GM18508 (cell line): ENCODE results near the gene CACNA1D.

Source experiments
- ATAC-seq: cut with Tn5 transposase; IDR thresholded peaks from one replicate; pipeline ENCODE4 v1.9.1; 2021; ENCODE audit warnings: moderate number of reproducible peaks; ENCODE audit not compliant: insufficient read depth, unreplicated experiment

The CACNA1D gene

GRCh38 chr3:53524566-53524965, 30.2 kb downstream of the CACNA1D start:
- ATAC-seq = no peak

- no peak for ATAC-seq
Measured at GRCh38 chr3:53525765-53526703, 31.6 kb downstream of the CACNA1D start.

GRCh38 chr3:53526704-53527055, 32.3 kb downstream of the CACNA1D start:
- ATAC-seq = no peak

GRCh38 chr3:53530205-53530604, 35.8 kb downstream of the CACNA1D start:
- no peak for ATAC-seq

- ATAC-seq = no peak
Measured at GRCh38 chr3:53531749-53532148, 37.3 kb downstream of the CACNA1D start.

- ATAC-seq = no peak
Measured at GRCh38 chr3:53533472-53533871, 39.1 kb downstream of the CACNA1D start.

- no peak for ATAC-seq
Measured at GRCh38 chr3:53534216-53534615, 39.8 kb downstream of the CACNA1D start.

GRCh38 chr3:53534676-53535400, 40.4 kb downstream of the CACNA1D start:
- no peak for ATAC-seq

- no peak for ATAC-seq
Measured at GRCh38 chr3:53536282-53536681, 41.9 kb downstream of the CACNA1D start.

GRCh38 chr3:53544357-53544756, 49.9 kb downstream of the CACNA1D start:
- ATAC-seq = no peak

- ATAC-seq = no peak
Measured at GRCh38 chr3:53545310-53545995, 51.0 kb downstream of the CACNA1D start.

GRCh38 chr3:53545996-53546359, 51.6 kb downstream of the CACNA1D start:
- ATAC-seq = no peak

- ATAC-seq = no peak
Measured at GRCh38 chr3:53547327-53547726, 52.9 kb downstream of the CACNA1D start.

GRCh38 chr3:53550005-53550620, 55.7 kb downstream of the CACNA1D start:
- ATAC-seq = no peak

- no peak for ATAC-seq
Measured at GRCh38 chr3:53551324-53551723, 56.9 kb downstream of the CACNA1D start.

GRCh38 chr3:53552730-53553129, 58.3 kb downstream of the CACNA1D start:
- ATAC-seq = no peak

GRCh38 chr3:53553200-53553599, 58.8 kb downstream of the CACNA1D start:
- no peak for ATAC-seq

- peak; percentile 70 for ATAC-seq
Measured at GRCh38 chr3:53554559-53555067, 60.2 kb downstream of the CACNA1D start.

- ATAC-seq = peak; percentile 52
Measured at GRCh38 chr3:53555068-53555588, 60.7 kb downstream of the CACNA1D start.

GRCh38 chr3:53566461-53567145, 72.2 kb downstream of the CACNA1D start:
- ATAC-seq = no peak
